ENCODE results near the gene PFDN1.

The PFDN1 gene

DNA sequence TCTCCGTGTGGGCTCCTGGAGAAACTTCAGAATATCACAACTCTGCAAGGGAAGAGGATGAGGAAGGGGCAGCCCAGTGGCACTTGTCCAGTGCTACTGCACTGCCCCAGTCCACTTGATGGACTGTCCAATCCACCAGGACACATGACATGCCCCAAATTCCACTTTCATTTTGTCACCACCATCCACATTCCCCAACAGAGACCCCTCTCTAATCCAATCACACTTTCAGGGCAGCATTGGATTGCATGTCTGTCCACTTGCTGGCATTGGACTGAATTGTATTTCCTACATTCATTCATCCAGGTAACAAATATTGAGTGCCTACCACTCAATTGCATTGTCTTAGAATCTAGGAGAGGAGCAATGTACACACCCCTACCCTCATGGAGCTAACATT is 28.7 kb upstream of the PFDN1 start:
- in situ Hi-C loops (cut with MboI; ENCODE audit: low pct_unique_long_range_greater_than_20kb, low sequenced_read_pairs), result no loop called here
- no peak for DNase-seq

- in situ Hi-C loops (cut with MboI; ENCODE audit: low pct_unique_long_range_greater_than_20kb, low sequenced_read_pairs), result no loop called here
- no peak for DNase-seq
Measured at GRCh38 chr5:140329739-140330481, 27.0 kb upstream of the PFDN1 start.

DNA sequence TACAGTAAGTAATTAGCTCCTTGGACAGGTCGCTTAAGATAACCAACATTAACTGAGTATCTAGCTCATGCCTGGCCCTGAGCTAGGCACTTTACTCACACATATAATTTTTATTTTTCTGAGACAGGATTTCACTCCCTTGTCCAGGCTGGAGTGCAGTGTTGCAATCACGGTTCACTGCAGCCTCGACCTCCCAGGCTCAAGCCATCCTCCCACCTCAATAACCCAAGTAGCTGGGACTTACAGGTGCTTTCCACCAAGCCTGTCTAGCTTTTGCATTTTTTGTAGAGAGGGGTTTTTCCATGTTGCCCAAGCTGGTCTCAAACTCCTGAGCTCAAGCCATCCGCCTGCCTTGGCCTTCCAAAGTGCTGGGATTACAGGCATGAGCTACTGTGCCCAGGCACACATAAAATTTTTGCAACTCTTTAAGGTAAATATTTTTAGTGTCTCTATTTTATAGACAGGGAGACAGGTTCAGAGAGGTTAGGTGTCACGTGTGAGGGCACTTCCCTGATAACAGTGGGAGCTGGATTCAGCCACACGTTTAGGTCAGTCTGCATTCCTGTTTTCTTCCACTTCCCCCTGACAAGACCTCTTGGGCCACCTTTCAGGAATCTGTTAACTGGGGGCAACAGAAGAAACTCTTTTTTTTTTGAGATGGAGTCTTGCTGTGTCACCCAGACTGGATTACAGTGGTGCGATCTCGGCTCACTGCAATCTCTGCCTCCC is 25.3 kb upstream of the PFDN1 start:
- DNase-seq, result no peak
- in situ Hi-C loops (cut with MboI; ENCODE audit: low pct_unique_long_range_greater_than_20kb, low sequenced_read_pairs), result no loop called here

GRCh38 chr5:140327589-140327988 is 24.7 kb upstream of the PFDN1 start:
- DNase-seq, result no peak
- in situ Hi-C loops (cut with MboI; ENCODE audit: low pct_unique_long_range_greater_than_20kb, low sequenced_read_pairs), result no loop called here

DNA sequence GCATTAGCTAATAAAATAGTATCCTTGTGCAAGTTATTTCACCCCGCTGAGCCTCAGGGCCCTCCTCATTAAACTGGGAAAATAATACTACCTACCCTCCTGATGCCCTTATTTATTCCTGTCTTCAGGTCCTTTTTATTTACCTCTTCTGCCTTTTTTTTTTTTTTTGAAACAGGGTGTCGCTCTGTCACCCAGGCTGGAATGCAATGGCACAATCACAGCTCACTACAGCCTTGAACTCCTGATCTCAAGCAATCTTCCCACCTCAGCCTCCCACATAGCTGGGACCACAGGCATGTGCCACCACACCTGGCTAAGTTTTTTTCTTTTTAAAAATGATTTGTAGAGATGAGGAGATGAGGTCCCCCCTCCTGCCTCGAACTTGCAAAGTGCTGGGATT is 22.6 kb upstream of the PFDN1 start:
- in situ Hi-C loops (cut with MboI; ENCODE audit: low pct_unique_long_range_greater_than_20kb, low sequenced_read_pairs), result no loop called here
- DNase-seq, result no peak

DNA sequence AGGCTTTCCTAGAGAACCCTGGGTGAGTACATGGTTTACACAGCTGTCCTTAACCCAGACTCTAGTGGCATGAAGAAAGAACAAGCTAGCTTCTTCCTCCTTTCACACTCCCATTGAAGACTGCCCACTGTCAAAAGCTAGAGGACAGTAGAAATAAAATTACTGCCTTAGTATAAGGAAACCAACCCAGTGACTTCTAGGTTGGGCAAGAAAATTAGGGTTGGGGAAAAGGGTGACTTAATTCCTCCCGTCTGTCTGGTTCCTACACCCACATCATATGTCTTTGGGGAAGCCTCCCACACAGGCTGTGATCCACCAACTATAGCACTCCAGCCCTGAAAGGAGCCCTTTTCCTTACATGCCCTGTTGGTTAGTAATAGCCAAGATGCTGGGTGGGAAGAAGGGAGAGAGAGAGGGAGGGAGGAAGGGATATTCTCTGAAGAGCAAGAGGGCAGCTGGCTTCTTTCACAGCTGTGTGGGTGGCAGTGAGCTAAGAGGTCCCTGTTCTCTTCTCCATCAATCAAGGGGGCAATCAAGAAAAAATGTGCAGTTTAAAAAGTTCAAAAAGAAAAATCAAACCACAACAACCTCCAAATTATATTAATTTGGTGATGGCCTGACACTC is 21.8 kb upstream of the PFDN1 start:
- no peak for DNase-seq
- in situ Hi-C loops (cut with MboI; ENCODE audit: low pct_unique_long_range_greater_than_20kb, low sequenced_read_pairs), result no loop called here

DNA sequence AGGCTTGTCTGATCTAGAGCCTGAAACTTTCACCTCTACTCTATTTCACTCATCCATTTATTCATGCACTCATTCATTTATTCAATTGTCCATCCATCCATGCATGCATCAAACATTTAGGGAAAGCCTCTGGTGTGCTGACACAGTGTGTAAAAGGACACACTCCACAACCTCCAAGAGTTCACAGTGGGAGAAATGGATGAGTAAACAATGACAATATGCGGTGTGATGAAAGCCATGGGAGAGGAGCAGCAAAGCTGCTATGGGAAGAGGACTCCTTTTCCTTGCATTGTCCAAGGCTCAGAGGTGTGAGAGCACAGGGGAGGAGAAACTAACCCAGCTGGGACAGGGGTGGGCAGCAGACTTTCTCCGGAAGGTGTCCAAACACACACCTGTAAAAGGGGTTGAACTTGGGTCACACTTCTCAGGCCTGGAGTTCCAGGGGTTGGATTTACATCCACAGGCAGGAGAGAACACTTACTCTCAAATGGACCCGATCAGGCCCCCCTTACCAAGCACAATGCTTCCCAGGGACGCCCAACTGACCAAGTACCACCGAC is 21.2 kb upstream of the PFDN1 start:
- no peak for DNase-seq
- in situ Hi-C loops (cut with MboI; ENCODE audit: low pct_unique_long_range_greater_than_20kb, low sequenced_read_pairs), result no loop called here

- in situ Hi-C loops (cut with MboI; ENCODE audit: low pct_unique_long_range_greater_than_20kb, low sequenced_read_pairs), result no loop called here
- no peak for DNase-seq
Measured at GRCh38 chr5:140322751-140323731, 20.1 kb upstream of the PFDN1 start.

DNA sequence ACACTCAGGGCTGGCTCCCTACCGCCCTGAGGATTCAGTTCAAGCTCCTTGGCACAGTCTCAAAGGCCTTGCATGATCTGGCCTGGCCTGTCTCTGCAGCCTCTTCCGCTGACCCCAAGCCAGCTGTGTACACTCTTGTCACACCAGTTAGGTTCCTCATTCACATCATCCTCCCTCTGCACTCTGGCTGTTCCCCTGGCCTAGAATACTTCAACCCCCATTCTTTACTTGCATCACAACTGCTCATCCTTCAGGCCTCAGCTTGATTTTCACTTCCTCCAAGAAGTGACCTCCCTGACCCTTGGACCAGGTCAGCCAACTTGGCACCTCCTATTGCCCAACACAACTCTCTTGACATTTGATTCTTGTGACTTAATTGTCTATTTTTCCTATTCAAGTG is 18.9 kb upstream of the PFDN1 start:
- no peak for DNase-seq
- in situ Hi-C loops (cut with MboI; ENCODE audit: low pct_unique_long_range_greater_than_20kb, low sequenced_read_pairs), result no loop called here

DNA sequence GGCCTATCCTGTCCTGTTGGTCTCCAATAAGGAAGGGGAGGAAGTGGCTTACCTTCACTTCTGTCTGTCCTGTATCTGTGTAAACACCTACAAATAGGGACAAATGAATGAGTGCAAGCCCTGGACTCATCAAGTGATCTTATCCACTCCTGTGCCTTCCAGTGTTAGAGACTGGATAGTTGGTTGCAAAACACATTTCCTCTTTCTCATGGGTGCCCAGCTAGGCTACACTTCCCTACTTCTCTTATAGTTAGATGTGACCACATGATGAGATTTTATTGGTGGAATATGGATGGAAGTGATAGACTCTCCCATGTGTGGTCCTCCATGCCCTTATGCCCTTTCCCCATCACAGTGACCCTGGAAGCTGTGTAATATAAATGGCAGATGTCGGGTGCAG is 16.9 kb upstream of the PFDN1 start:
- DNase-seq, result no peak
- in situ Hi-C loops (cut with MboI; ENCODE audit: low pct_unique_long_range_greater_than_20kb, low sequenced_read_pairs), result no loop called here

- in situ Hi-C loops (cut with MboI; ENCODE audit: low pct_unique_long_range_greater_than_20kb, low sequenced_read_pairs), result no loop called here
- no peak for DNase-seq
Measured at GRCh38 chr5:140318792-140319191, 15.9 kb upstream of the PFDN1 start.

DNA sequence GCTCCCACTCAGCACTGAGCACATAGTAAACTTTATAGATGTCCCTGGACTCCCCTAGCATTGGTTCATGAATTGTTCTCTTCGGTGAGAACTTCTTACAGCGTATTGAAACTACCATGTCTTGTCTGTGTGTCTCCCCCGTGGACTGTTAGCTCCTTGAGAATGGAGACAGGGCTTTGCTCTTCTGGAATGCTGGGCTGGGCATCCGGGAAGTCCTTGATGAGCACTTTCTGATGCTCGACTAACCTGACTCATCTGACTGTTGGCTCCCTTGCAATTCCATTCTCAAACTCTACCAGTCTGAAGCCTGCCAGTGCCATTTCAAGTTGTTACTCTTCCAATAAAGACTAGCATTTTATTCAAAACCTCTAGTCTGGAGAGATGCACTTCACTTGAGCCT is 15.0 kb upstream of the PFDN1 start:
- in situ Hi-C loops (cut with MboI; ENCODE audit: low pct_unique_long_range_greater_than_20kb, low sequenced_read_pairs), result no loop called here
- DNase-seq, result no peak

- in situ Hi-C loops (cut with MboI; ENCODE audit: low pct_unique_long_range_greater_than_20kb, low sequenced_read_pairs), result no loop called here
- no peak for DNase-seq
Measured at GRCh38 chr5:140312791-140313189, 9.9 kb upstream of the PFDN1 start.

DNA sequence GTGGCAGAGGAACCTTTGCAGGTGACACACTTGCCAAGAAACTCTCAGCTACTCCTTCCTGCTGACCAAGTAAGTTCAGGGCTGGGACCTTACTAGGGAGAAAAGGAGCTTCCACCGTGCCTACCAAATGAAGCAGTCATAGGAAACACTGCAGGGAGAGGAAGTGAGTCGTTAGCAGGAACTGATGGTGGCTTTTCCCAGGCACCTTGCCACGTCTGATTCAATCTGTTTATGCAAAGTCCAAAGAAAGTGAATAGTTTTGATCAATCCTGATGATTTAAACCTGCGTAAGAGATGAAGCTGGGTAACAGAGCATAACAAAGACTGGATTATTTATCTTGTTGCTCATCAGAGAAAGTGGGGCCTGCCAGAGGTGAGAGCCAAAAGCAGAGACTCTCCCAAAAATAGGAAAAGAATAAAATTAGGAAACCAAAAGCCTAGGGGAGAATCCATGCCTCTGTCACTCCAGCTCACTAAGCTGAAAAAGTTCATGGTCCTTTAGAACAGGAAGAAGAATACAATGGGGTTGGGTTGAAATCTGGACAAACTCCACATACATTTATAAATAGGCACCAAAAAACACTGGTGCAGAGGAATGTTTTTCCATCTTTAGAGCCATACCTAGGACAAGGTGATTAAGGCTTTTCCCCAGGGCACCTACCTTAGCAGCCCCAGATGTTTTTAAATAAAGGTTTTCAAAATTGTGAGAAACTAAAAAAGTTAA is 9.3 kb upstream of the PFDN1 start:
- DNase-seq, result peak; percentile 46
- in situ Hi-C loops (cut with MboI; ENCODE audit: low pct_unique_long_range_greater_than_20kb, low sequenced_read_pairs), result no loop called here

GRCh38 chr5:140311011-140311467 is 8.1 kb upstream of the PFDN1 start:
- in situ Hi-C loops (cut with MboI; ENCODE audit: low pct_unique_long_range_greater_than_20kb, low sequenced_read_pairs), result no loop called here
- no peak for DNase-seq

- in situ Hi-C loops (cut with MboI; ENCODE audit: low pct_unique_long_range_greater_than_20kb, low sequenced_read_pairs), result no loop called here
- DNase-seq, result no peak
Measured at GRCh38 chr5:140310434-140310833, 7.5 kb upstream of the PFDN1 start.

- in situ Hi-C loops (cut with MboI; ENCODE audit: low pct_unique_long_range_greater_than_20kb, low sequenced_read_pairs), result no loop called here
- DNase-seq, result no peak
Measured at GRCh38 chr5:140309706-140310249, 6.9 kb upstream of the PFDN1 start.

DNA sequence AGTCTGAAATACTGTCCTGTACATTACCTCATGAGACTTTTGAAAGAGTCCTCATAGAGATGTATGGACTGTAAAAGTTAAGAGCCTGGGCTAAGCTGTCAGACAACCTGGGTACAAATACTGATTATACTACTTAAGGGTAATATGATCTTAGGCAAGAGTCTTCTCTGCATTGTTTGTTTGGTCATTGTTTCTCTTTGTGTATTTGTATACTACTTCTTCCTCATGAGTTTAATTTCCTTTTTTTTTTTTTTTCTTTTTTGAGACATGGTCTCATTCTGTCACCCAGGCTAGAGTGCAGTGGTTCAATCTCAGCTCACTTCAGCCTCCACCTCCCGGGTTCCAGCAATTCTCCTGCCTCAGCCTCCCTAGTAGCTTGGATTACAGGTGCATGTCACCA is 2.6 kb upstream of the PFDN1 start:
- in situ Hi-C loops (cut with MboI; ENCODE audit: low pct_unique_long_range_greater_than_20kb, low sequenced_read_pairs), result no loop called here
- no peak for DNase-seq

Data from KBM-7 (cell line).